GM23338 (cell line): ENCODE data around the gene CRYZL1. TPM values are rescaled to one million over a fixed set of nuclear protein-coding genes. Genes with fewer than 3 reads are reported as not detected.

ENCODE experiments used
- ATAC-seq: fragments of 200-7000 bp; cut with Tn5 transposase; 3 replicates; pipeline ENCODE4 v1.9.1; 2020
- DNase-seq: peaks from one replicate; pipeline ENCODE4 v3.0.0-alpha.2; 2015; ENCODE audit warnings: low spot score
- H2AFZ ChIP-seq: fragments of 200-600 bp; sonication (generic); 2 replicates; pipeline ENCODE4 v1.8.0; 2016; ENCODE audit warnings: antibody characterized with exemption, mild to moderate bottlenecking, moderate library complexity
- H3F3A ChIP-seq: fragments of 200-600 bp; sonication (generic); replicated peaks from 2 replicates; pipeline ENCODE4 v1.8.0; 2017; ENCODE audit warnings: antibody characterized with exemption, mixed run types, low read depth
- H3K27ac ChIP-seq: fragments of 200-600 bp; sonication (generic); 2 replicates; pipeline ENCODE4 v1.6.1; 2016; ENCODE audit warnings: low read depth
- H3K27me3 ChIP-seq: fragments of 200-600 bp; sonication (generic); 2 replicates; pipeline ENCODE4 v1.8.0; 2016; ENCODE audit warnings: mild to moderate bottlenecking, mixed run types, moderate library complexity; ENCODE audit not compliant: insufficient read depth
- H3K36me3 ChIP-seq: fragments of 200-600 bp; sonication (generic); 2 replicates; pipeline ENCODE4 v1.8.0; 2016; ENCODE audit warnings: mild to moderate bottlenecking; ENCODE audit not compliant: insufficient read depth
- H3K4me1 ChIP-seq: fragments of 200-600 bp; sonication (generic); 2 replicates; pipeline ENCODE4 v1.8.0; 2016; ENCODE audit warnings: mild to moderate bottlenecking, moderate library complexity; ENCODE audit not compliant: insufficient read depth
- H3K4me2 ChIP-seq: fragments of 200-600 bp; sonication (generic); 2 replicates; pipeline ENCODE4 v1.7.1; 2017; ENCODE audit warnings: mixed run types
- H3K4me3 ChIP-seq: fragments of 200-600 bp; sonication (generic); 2 replicates; pipeline ENCODE4 v1.6.1; 2016; ENCODE audit warnings: mixed run types
- H3K79me2 ChIP-seq: fragments of 200-600 bp; sonication (generic); replicated peaks from 2 replicates; pipeline ENCODE4 v1.8.0; 2017; ENCODE audit warnings: mild to moderate bottlenecking; ENCODE audit not compliant: insufficient read depth
- H3K9me2 ChIP-seq: fragments of 200-600 bp; sonication (generic); 2 replicates; pipeline ENCODE4 v1.8.0; 2017; ENCODE audit not compliant: insufficient read depth
- H4K20me1 ChIP-seq: fragments of 200-600 bp; sonication (generic); replicated peaks from 2 replicates; pipeline ENCODE4 v1.8.0; 2017; ENCODE audit warnings: mild to moderate bottlenecking; ENCODE audit not compliant: insufficient read depth
- H3K27ac Mint-ChIP-seq: 2 replicates; pipeline ENCODE4 v1.8.0; 2020; ENCODE audit warnings: inconsistent platforms, mild to moderate bottlenecking, moderate library complexity, mixed read lengths
- H3K27me3 Mint-ChIP-seq: 3 replicates; pipeline ENCODE4 v1.8.0; 2022; ENCODE audit warnings: low read depth, mild to moderate bottlenecking, moderate library complexity, mixed read lengths, inconsistent platforms; ENCODE audit not compliant: insufficient read depth, poor library complexity
- H3K36me3 Mint-ChIP-seq: 3 replicates; pipeline ENCODE4 v1.8.0; 2021; ENCODE audit warnings: low read depth, mild to moderate bottlenecking, inconsistent platforms, moderate library complexity, mixed read lengths
- H3K4me1 Mint-ChIP-seq: 3 replicates; pipeline ENCODE4 v1.8.0; 2020; ENCODE audit warnings: mild to moderate bottlenecking, inconsistent platforms, mixed read lengths
- H3K4me3 Mint-ChIP-seq: 3 replicates; pipeline ENCODE4 v1.8.0; 2021; ENCODE audit warnings: moderate library complexity, mild to moderate bottlenecking, inconsistent platforms, mixed read lengths
- H3K9me3 Mint-ChIP-seq: 3 replicates; pipeline ENCODE4 v1.8.0; 2020; ENCODE audit warnings: moderate library complexity, mild to moderate bottlenecking, inconsistent platforms, mixed read lengths
- CREB1 ChIP-seq: fragments of 250-450 bp; sonication (Bioruptor Pico); IDR thresholded peaks from 2 replicates; pipeline ENCODE4 v1.5.0; 2020; ENCODE audit warnings: low read depth, mild to moderate bottlenecking, moderate library complexity
- CTCF ChIP-seq, 2 experiments: fragments of 200-600 bp in 1 of 2; sonication (generic) in 1 of 2; conservative IDR thresholded peaks; 2 replicates each; pipeline versions ENCODE4 v1.5.1 to v1.6.1; 2016 to 2017; ENCODE audit warnings: antibody characterized with exemption in 2 of 2, low read depth in 2 of 2, mild to moderate bottlenecking in 2 of 2, moderate library complexity in 1 of 2
- EZH2 ChIP-seq: fragments of 200-600 bp; sonication (generic); IDR thresholded peaks from one replicate; pipeline ENCODE4 v1.8.0; 2017; ENCODE audit warnings: antibody characterized with exemption, mild to moderate bottlenecking, low read depth; ENCODE audit not compliant: unreplicated experiment
- EZH2phosphoT487 ChIP-seq: fragments of 200-600 bp; sonication (generic); IDR thresholded peaks from one replicate; pipeline ENCODE4 v1.8.1; 2018; ENCODE audit warnings: antibody characterized with exemption; ENCODE audit not compliant: unreplicated experiment
- JUNB ChIP-seq: IDR thresholded peaks from one replicate; pipeline ENCODE4 v1.6.1; 2016; ENCODE audit warnings: antibody characterized with exemption; ENCODE audit not compliant: unreplicated experiment
- NANOG ChIP-seq: IDR thresholded peaks from 2 replicates; pipeline ENCODE4 v1.6.1; 2016; ENCODE audit warnings: antibody characterized with exemption, borderline replicate concordance
- POLR2AphosphoS5 ChIP-seq: IDR thresholded peaks from 2 replicates; pipeline ENCODE4 v1.6.1; 2016; ENCODE audit warnings: antibody characterized with exemption, low read depth
- REST ChIP-seq: IDR thresholded peaks from one replicate; pipeline ENCODE4 v1.6.1; 2018; ENCODE audit warnings: antibody characterized with exemption; ENCODE audit not compliant: unreplicated experiment
- STAT1 ChIP-seq: IDR thresholded peaks from one replicate; pipeline ENCODE4 v1.6.1; 2016; ENCODE audit warnings: antibody characterized with exemption; ENCODE audit not compliant: unreplicated experiment
- ZNF114 ChIP-seq: fragments of 250-450 bp; sonication (Bioruptor Pico); IDR thresholded peaks from 2 replicates; pipeline ENCODE4 v1.5.0; 2020; ENCODE audit warnings: mild to moderate bottlenecking, moderate library complexity
- ZNF331 ChIP-seq: fragments of 250-450 bp; sonication (Bioruptor Pico); IDR thresholded peaks from 2 replicates; pipeline ENCODE4 v1.5.0; 2020; ENCODE audit warnings: low read depth, mild to moderate bottlenecking, moderate library complexity
- ZNF462 ChIP-seq: fragments of 250-450 bp; sonication (Bioruptor Pico); IDR thresholded peaks from 2 replicates; pipeline ENCODE4 v1.5.0; 2020; ENCODE audit warnings: mild to moderate bottlenecking, moderate library complexity
- polyA plus RNA-seq: library from polyadenylated mRNA; unstranded; fragments of >200 nt; fragmentation: Nextera tagmentation; extraction: Ambion mirVana; gene quantifications from 2 replicates; pipeline ENCODE4 v1.2.1, GENCODE V29; 2016
- total RNA-seq: library from RNA; depleted of rRNA; stranded (reverse); fragments of >200 nt; shearing (Covaris generic); gene quantifications from 2 replicates; pipeline ENCODE4 v1.2.3, GENCODE V29; 2014
- TF ChIP-seq, protein P1 (sequence below): IDR thresholded peaks from 2 replicates; pipeline ENCODE4 v1.6.1; 2016; ENCODE audit warnings: antibody characterized with exemption

CRYZL1 gene
- total and polyA plus RNA-seq, 2 experiments from 2014 or later: 23.8 to 40.5 TPM

DNA sequence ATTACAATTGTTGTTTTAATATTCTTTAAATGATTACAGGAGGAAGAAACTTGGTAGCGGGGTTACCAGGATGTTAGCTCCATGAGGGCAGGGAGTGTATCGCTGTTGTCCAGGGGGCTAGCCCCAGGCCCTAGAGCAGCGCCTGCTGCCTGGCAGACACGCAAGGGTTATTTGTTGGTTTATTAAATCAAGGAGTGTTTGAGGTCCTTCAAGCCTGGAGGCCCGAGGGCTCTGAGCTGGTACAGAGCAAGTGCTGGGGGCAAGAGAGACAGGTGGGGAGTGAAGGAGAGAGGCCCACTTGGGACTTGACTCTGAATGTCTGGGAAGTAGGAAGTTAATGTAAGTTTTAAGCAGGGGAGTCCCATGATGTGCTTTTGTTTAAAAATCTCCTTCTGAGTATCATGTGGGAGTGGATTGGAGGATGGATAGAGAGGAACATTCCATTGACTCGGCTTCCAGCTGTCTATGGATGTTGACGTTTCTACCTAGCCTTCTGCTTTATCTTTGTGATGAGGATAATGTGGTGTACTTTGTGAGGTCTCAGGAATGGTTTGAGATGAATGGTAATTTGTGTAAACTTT, 9.5 kb upstream of the CRYZL1 start:
- Histone ChIP-seq H3K27ac (no peak overlapping the region), H3K4me3 (no peak overlapping the region), H3K79me2 (peaks cover 100% of the 10 kb centered on the region), H3K4me2 (peak overlapping the region; percentile 5; the same call in 1 of the 2 replicates), H3K36me3 (no peaks in the 10 kb centered on the region), H2AFZ (no peak overlapping the region), H3K4me1 (peaks cover 37% of the 10 kb centered on the region), H3F3A (no peaks in the 10 kb centered on the region; the same call in 1 of the 2 replicates), H3K9me2 (no peaks in the 10 kb centered on the region), H4K20me1 (peaks cover 57% of the 10 kb centered on the region), H3K27me3 (no peaks in the 10 kb centered on the region)
- no peak for TF ChIP-seq POLR2AphosphoS5
- TF ChIP-seq CREB1: no peak
- no peak for TF ChIP-seq REST
- no peak for TF ChIP-seq STAT1
- no peak for TF ChIP-seq JUNB
- TF ChIP-seq CTCF (conservative IDR thresholded peaks at IDR 0.05; ENCODE audit: low read depth in 2 of 2): no peak
- TF ChIP-seq ZNF462 (CRISPR knock-in tag): no peak
- TF ChIP-seq ZNF331 (CRISPR knock-in tag): no peak
- TF ChIP-seq, protein P1, sequence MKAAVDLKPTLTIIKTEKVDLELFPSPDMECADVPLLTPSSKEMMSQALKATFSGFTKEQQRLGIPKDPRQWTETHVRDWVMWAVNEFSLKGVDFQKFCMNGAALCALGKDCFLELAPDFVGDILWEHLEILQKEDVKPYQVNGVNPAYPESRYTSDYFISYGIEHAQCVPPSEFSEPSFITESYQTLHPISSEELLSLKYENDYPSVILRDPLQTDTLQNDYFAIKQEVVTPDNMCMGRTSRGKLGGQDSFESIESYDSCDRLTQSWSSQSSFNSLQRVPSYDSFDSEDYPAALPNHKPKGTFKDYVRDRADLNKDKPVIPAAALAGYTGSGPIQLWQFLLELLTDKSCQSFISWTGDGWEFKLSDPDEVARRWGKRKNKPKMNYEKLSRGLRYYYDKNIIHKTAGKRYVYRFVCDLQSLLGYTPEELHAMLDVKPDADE: no peak
- no peak for TF ChIP-seq EZH2phosphoT487
- no peak for TF ChIP-seq NANOG
- TF ChIP-seq ZNF114 (CRISPR knock-in tag): no peak
- TF ChIP-seq EZH2: no peak
- ATAC-seq: peak; percentile 49
- Mint-ChIP-seq H3K4me1 (peaks cover 52% of the 10 kb centered on the region), H3K27me3 (peaks cover 5% of the 10 kb centered on the region), H3K27ac (peak overlapping the region; percentile 36), H3K36me3 (peaks cover 12% of the 10 kb centered on the region; the same call in 2 of the 3 replicates), H3K4me3 (no peak overlapping the region), H3K9me3 (no peaks in the 10 kb centered on the region)
- peak; percentile 39 for DNase-seq
